GM23338 (cell line): ENCODE results near the gene HSPG2. TPM values are rescaled to one million over a fixed set of nuclear protein-coding genes. Genes with fewer than 3 reads are reported as not detected.

Source experiments
- ATAC-seq: fragments of 200-7000 bp; cut with Tn5 transposase; 3 replicates; pipeline ENCODE4 v1.9.1; 2020
- DNase-seq: peaks from one replicate; pipeline ENCODE4 v3.0.0-alpha.2; 2015; ENCODE audit warnings: low spot score
- H2AFZ ChIP-seq: fragments of 200-600 bp; sonication (generic); 2 replicates; pipeline ENCODE4 v1.8.0; 2016; ENCODE audit warnings: antibody characterized with exemption, mild to moderate bottlenecking, moderate library complexity
- H3F3A ChIP-seq: fragments of 200-600 bp; sonication (generic); replicated peaks from 2 replicates; pipeline ENCODE4 v1.8.0; 2017; ENCODE audit warnings: antibody characterized with exemption, mixed run types, low read depth
- H3K27ac ChIP-seq: fragments of 200-600 bp; sonication (generic); 2 replicates; pipeline ENCODE4 v1.6.1; 2016; ENCODE audit warnings: low read depth
- H3K27me3 ChIP-seq: fragments of 200-600 bp; sonication (generic); 2 replicates; pipeline ENCODE4 v1.8.0; 2016; ENCODE audit warnings: mild to moderate bottlenecking, mixed run types, moderate library complexity; ENCODE audit not compliant: insufficient read depth
- H3K36me3 ChIP-seq: fragments of 200-600 bp; sonication (generic); 2 replicates; pipeline ENCODE4 v1.8.0; 2016; ENCODE audit warnings: mild to moderate bottlenecking; ENCODE audit not compliant: insufficient read depth
- H3K4me1 ChIP-seq: fragments of 200-600 bp; sonication (generic); 2 replicates; pipeline ENCODE4 v1.8.0; 2016; ENCODE audit warnings: mild to moderate bottlenecking, moderate library complexity; ENCODE audit not compliant: insufficient read depth
- H3K4me2 ChIP-seq: fragments of 200-600 bp; sonication (generic); 2 replicates; pipeline ENCODE4 v1.7.1; 2017; ENCODE audit warnings: mixed run types
- H3K4me3 ChIP-seq: fragments of 200-600 bp; sonication (generic); 2 replicates; pipeline ENCODE4 v1.6.1; 2016; ENCODE audit warnings: mixed run types
- H3K79me2 ChIP-seq: fragments of 200-600 bp; sonication (generic); replicated peaks from 2 replicates; pipeline ENCODE4 v1.8.0; 2017; ENCODE audit warnings: mild to moderate bottlenecking; ENCODE audit not compliant: insufficient read depth
- H3K9me2 ChIP-seq: fragments of 200-600 bp; sonication (generic); 2 replicates; pipeline ENCODE4 v1.8.0; 2017; ENCODE audit not compliant: insufficient read depth
- H4K20me1 ChIP-seq: fragments of 200-600 bp; sonication (generic); replicated peaks from 2 replicates; pipeline ENCODE4 v1.8.0; 2017; ENCODE audit warnings: mild to moderate bottlenecking; ENCODE audit not compliant: insufficient read depth
- H3K27ac Mint-ChIP-seq: 2 replicates; pipeline ENCODE4 v1.8.0; 2020; ENCODE audit warnings: inconsistent platforms, mild to moderate bottlenecking, moderate library complexity, mixed read lengths
- H3K27me3 Mint-ChIP-seq: 3 replicates; pipeline ENCODE4 v1.8.0; 2022; ENCODE audit warnings: low read depth, mild to moderate bottlenecking, moderate library complexity, mixed read lengths, inconsistent platforms; ENCODE audit not compliant: insufficient read depth, poor library complexity
- H3K36me3 Mint-ChIP-seq: 3 replicates; pipeline ENCODE4 v1.8.0; 2021; ENCODE audit warnings: low read depth, mild to moderate bottlenecking, inconsistent platforms, moderate library complexity, mixed read lengths
- H3K4me1 Mint-ChIP-seq: 3 replicates; pipeline ENCODE4 v1.8.0; 2020; ENCODE audit warnings: mild to moderate bottlenecking, inconsistent platforms, mixed read lengths
- H3K4me3 Mint-ChIP-seq: 3 replicates; pipeline ENCODE4 v1.8.0; 2021; ENCODE audit warnings: moderate library complexity, mild to moderate bottlenecking, inconsistent platforms, mixed read lengths
- H3K9me3 Mint-ChIP-seq: 3 replicates; pipeline ENCODE4 v1.8.0; 2020; ENCODE audit warnings: moderate library complexity, mild to moderate bottlenecking, inconsistent platforms, mixed read lengths
- CREB1 ChIP-seq: fragments of 250-450 bp; sonication (Bioruptor Pico); IDR thresholded peaks from 2 replicates; pipeline ENCODE4 v1.5.0; 2020; ENCODE audit warnings: low read depth, mild to moderate bottlenecking, moderate library complexity
- EZH2 ChIP-seq: fragments of 200-600 bp; sonication (generic); IDR thresholded peaks from one replicate; pipeline ENCODE4 v1.8.0; 2017; ENCODE audit warnings: antibody characterized with exemption, mild to moderate bottlenecking, low read depth; ENCODE audit not compliant: unreplicated experiment
- EZH2phosphoT487 ChIP-seq: fragments of 200-600 bp; sonication (generic); IDR thresholded peaks from one replicate; pipeline ENCODE4 v1.8.1; 2018; ENCODE audit warnings: antibody characterized with exemption; ENCODE audit not compliant: unreplicated experiment
- JUNB ChIP-seq: IDR thresholded peaks from one replicate; pipeline ENCODE4 v1.6.1; 2016; ENCODE audit warnings: antibody characterized with exemption; ENCODE audit not compliant: unreplicated experiment
- NANOG ChIP-seq: IDR thresholded peaks from 2 replicates; pipeline ENCODE4 v1.6.1; 2016; ENCODE audit warnings: antibody characterized with exemption, borderline replicate concordance
- POLR2AphosphoS5 ChIP-seq: IDR thresholded peaks from 2 replicates; pipeline ENCODE4 v1.6.1; 2016; ENCODE audit warnings: antibody characterized with exemption, low read depth
- STAT1 ChIP-seq: IDR thresholded peaks from one replicate; pipeline ENCODE4 v1.6.1; 2016; ENCODE audit warnings: antibody characterized with exemption; ENCODE audit not compliant: unreplicated experiment
- ZNF114 ChIP-seq: fragments of 250-450 bp; sonication (Bioruptor Pico); IDR thresholded peaks from 2 replicates; pipeline ENCODE4 v1.5.0; 2020; ENCODE audit warnings: mild to moderate bottlenecking, moderate library complexity
- ZNF331 ChIP-seq: fragments of 250-450 bp; sonication (Bioruptor Pico); IDR thresholded peaks from 2 replicates; pipeline ENCODE4 v1.5.0; 2020; ENCODE audit warnings: low read depth, mild to moderate bottlenecking, moderate library complexity
- polyA plus RNA-seq: library from polyadenylated mRNA; unstranded; fragments of >200 nt; fragmentation: Nextera tagmentation; extraction: Ambion mirVana; gene quantifications from 2 replicates; pipeline ENCODE4 v1.2.1, GENCODE V29; 2016
- total RNA-seq: library from RNA; depleted of rRNA; stranded (reverse); fragments of >200 nt; shearing (Covaris generic); gene quantifications from 2 replicates; pipeline ENCODE4 v1.2.3, GENCODE V29; 2014
- TF ChIP-seq, protein P1 (sequence below): IDR thresholded peaks from 2 replicates; pipeline ENCODE4 v1.6.1; 2016; ENCODE audit warnings: antibody characterized with exemption
- TF ChIP-seq, protein P2 (sequence below): IDR thresholded peaks from one replicate; pipeline ENCODE4 v1.6.1; 2018; ENCODE audit warnings: antibody characterized with exemption; ENCODE audit not compliant: unreplicated experiment
- TF ChIP-seq, protein P3 (sequence below), 2 experiments: fragments of 200-600 bp in 1 of 2; sonication (generic) in 1 of 2; conservative IDR thresholded peaks; 2 replicates each; pipeline versions ENCODE4 v1.5.1 to v1.6.1; 2016 to 2017; ENCODE audit warnings: antibody characterized with exemption in 2 of 2, low read depth in 2 of 2, mild to moderate bottlenecking in 2 of 2, moderate library complexity in 1 of 2
- TF ChIP-seq, protein P4 (sequence below): fragments of 250-450 bp; sonication (Bioruptor Pico); IDR thresholded peaks from 2 replicates; pipeline ENCODE4 v1.5.0; 2020; ENCODE audit warnings: mild to moderate bottlenecking, moderate library complexity

The HSPG2 gene
- total and polyA plus RNA-seq, 2 experiments from 2014 or later: 14.9 to 70.8 TPM

DNA sequence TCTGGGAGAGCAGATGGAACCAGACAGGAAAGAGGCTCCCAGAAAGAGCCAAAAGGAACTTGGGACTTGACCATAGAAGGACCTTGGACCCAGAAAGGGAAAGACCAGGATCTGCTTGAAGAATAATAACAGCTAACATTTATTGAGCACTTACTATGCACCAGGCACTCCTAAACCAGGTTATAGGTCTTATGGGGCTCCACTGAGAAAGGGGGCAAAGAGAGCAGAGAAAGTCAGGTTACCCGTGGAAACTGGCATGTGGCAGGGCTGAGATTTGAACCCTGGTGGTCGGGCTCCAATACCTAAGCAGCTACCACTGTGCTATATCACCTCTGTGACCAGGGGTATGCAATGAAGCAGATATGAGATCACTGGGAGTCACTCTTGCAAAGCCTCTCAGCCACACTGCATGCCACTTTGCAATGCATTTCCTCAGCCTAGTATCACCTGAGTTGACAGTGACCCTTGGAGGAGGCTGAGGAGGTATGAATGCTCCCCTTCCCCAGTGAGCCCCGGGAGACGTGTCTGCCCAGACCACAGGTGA is 37.8 kb downstream of the HSPG2 start:
- H3F3A ChIP-seq: no peaks in the 10 kb centered on the region
- no peak for DNase-seq
- Mint-ChIP-seq H3K36me3 (no peaks in the 10 kb centered on the region), H3K9me3 (no peaks in the 10 kb centered on the region), H3K27ac (no peak overlapping the region), H3K27me3 (peaks cover 15% of the 10 kb centered on the region), H3K4me1 (peaks cover 25% of the 10 kb centered on the region), H3K4me3 (no peak overlapping the region)
- H3K27me3 ChIP-seq: no peaks in the 10 kb centered on the region
- no peak overlapping the region for H2AFZ ChIP-seq
- no peak overlapping the region for H3K4me3 ChIP-seq
- no peak for ATAC-seq
- H3K9me2 ChIP-seq: no peaks in the 10 kb centered on the region
- H3K36me3 ChIP-seq: no peaks in the 10 kb centered on the region
- H3K79me2 ChIP-seq: no peaks in the 10 kb centered on the region
- H3K4me2 ChIP-seq: no peak overlapping the region
- no peak overlapping the region for H3K27ac ChIP-seq
- no peaks in the 10 kb centered on the region; the same call in 1 of the 2 replicates for H3K4me1 ChIP-seq
- TF ChIP-seq, protein P1, sequence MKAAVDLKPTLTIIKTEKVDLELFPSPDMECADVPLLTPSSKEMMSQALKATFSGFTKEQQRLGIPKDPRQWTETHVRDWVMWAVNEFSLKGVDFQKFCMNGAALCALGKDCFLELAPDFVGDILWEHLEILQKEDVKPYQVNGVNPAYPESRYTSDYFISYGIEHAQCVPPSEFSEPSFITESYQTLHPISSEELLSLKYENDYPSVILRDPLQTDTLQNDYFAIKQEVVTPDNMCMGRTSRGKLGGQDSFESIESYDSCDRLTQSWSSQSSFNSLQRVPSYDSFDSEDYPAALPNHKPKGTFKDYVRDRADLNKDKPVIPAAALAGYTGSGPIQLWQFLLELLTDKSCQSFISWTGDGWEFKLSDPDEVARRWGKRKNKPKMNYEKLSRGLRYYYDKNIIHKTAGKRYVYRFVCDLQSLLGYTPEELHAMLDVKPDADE: no peak
- TF ChIP-seq, protein P2, sequence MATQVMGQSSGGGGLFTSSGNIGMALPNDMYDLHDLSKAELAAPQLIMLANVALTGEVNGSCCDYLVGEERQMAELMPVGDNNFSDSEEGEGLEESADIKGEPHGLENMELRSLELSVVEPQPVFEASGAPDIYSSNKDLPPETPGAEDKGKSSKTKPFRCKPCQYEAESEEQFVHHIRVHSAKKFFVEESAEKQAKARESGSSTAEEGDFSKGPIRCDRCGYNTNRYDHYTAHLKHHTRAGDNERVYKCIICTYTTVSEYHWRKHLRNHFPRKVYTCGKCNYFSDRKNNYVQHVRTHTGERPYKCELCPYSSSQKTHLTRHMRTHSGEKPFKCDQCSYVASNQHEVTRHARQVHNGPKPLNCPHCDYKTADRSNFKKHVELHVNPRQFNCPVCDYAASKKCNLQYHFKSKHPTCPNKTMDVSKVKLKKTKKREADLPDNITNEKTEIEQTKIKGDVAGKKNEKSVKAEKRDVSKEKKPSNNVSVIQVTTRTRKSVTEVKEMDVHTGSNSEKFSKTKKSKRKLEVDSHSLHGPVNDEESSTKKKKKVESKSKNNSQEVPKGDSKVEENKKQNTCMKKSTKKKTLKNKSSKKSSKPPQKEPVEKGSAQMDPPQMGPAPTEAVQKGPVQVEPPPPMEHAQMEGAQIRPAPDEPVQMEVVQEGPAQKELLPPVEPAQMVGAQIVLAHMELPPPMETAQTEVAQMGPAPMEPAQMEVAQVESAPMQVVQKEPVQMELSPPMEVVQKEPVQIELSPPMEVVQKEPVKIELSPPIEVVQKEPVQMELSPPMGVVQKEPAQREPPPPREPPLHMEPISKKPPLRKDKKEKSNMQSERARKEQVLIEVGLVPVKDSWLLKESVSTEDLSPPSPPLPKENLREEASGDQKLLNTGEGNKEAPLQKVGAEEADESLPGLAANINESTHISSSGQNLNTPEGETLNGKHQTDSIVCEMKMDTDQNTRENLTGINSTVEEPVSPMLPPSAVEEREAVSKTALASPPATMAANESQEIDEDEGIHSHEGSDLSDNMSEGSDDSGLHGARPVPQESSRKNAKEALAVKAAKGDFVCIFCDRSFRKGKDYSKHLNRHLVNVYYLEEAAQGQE: no peak
- no peak for TF ChIP-seq ZNF331 (CRISPR knock-in tag)
- no peak for TF ChIP-seq ZNF114 (CRISPR knock-in tag)
- TF ChIP-seq, protein P3, sequence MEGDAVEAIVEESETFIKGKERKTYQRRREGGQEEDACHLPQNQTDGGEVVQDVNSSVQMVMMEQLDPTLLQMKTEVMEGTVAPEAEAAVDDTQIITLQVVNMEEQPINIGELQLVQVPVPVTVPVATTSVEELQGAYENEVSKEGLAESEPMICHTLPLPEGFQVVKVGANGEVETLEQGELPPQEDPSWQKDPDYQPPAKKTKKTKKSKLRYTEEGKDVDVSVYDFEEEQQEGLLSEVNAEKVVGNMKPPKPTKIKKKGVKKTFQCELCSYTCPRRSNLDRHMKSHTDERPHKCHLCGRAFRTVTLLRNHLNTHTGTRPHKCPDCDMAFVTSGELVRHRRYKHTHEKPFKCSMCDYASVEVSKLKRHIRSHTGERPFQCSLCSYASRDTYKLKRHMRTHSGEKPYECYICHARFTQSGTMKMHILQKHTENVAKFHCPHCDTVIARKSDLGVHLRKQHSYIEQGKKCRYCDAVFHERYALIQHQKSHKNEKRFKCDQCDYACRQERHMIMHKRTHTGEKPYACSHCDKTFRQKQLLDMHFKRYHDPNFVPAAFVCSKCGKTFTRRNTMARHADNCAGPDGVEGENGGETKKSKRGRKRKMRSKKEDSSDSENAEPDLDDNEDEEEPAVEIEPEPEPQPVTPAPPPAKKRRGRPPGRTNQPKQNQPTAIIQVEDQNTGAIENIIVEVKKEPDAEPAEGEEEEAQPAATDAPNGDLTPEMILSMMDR (conservative IDR thresholded peaks at IDR 0.05; ENCODE audit: low read depth in 2 of 2): no peak
- no peak for TF ChIP-seq POLR2AphosphoS5
- TF ChIP-seq STAT1: no peak
- TF ChIP-seq, protein P4, sequence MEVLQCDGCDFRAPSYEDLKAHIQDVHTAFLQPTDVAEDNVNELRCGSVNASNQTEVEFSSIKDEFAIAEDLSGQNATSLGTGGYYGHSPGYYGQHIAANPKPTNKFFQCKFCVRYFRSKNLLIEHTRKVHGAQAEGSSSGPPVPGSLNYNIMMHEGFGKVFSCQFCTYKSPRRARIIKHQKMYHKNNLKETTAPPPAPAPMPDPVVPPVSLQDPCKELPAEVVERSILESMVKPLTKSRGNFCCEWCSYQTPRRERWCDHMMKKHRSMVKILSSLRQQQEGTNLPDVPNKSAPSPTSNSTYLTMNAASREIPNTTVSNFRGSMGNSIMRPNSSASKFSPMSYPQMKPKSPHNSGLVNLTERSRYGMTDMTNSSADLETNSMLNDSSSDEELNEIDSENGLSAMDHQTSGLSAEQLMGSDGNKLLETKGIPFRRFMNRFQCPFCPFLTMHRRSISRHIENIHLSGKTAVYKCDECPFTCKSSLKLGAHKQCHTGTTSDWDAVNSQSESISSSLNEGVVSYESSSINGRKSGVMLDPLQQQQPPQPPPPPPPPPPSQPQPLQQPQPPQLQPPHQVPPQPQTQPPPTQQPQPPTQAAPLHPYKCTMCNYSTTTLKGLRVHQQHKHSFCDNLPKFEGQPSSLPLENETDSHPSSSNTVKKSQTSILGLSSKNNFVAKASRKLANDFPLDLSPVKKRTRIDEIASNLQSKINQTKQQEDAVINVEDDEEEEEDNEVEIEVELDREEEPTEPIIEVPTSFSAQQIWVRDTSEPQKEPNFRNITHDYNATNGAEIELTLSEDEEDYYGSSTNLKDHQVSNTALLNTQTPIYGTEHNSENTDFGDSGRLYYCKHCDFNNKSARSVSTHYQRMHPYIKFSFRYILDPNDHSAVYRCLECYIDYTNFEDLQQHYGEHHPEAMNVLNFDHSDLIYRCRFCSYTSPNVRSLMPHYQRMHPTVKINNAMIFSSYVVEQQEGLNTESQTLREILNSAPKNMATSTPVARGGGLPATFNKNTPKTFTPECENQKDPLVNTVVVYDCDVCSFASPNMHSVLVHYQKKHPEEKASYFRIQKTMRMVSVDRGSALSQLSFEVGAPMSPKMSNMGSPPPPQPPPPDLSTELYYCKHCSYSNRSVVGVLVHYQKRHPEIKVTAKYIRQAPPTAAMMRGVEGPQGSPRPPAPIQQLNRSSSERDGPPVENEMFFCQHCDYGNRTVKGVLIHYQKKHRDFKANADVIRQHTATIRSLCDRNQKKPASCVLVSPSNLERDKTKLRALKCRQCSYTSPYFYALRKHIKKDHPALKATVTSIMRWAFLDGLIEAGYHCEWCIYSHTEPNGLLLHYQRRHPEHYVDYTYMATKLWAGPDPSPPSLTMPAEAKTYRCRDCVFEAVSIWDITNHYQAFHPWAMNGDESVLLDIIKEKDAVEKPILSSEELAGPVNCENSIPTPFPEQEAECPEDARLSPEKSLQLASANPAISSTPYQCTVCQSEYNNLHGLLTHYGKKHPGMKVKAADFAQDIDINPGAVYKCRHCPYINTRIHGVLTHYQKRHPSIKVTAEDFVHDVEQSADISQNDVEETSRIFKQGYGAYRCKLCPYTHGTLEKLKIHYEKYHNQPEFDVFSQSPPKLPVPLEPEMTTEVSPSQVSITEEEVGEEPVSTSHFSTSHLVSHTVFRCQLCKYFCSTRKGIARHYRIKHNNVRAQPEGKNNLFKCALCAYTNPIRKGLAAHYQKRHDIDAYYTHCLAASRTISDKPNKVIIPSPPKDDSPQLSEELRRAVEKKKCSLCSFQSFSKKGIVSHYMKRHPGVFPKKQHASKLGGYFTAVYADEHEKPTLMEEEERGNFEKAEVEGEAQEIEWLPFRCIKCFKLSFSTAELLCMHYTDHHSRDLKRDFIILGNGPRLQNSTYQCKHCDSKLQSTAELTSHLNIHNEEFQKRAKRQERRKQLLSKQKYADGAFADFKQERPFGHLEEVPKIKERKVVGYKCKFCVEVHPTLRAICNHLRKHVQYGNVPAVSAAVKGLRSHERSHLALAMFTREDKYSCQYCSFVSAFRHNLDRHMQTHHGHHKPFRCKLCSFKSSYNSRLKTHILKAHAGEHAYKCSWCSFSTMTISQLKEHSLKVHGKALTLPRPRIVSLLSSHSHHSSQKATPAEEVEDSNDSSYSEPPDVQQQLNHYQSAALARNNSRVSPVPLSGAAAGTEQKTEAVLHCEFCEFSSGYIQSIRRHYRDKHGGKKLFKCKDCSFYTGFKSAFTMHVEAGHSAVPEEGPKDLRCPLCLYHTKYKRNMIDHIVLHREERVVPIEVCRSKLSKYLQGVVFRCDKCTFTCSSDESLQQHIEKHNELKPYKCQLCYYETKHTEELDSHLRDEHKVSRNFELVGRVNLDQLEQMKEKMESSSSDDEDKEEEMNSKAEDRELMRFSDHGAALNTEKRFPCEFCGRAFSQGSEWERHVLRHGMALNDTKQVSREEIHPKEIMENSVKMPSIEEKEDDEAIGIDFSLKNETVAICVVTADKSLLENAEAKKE (CRISPR knock-in tag): no peak
- no peak for TF ChIP-seq EZH2
- no peak for TF ChIP-seq EZH2phosphoT487
- no peak for TF ChIP-seq CREB1 (CRISPR knock-in tag)
- no peak for TF ChIP-seq JUNB
- TF ChIP-seq NANOG: no peak
- no peaks in the 10 kb centered on the region for H4K20me1 ChIP-seq
